ENCODE results near the gene ELMOD3.
A peak's percentile ranks its signal among the peaks of the same experiment; 100 is the strongest.

The ELMOD3 gene

DNA sequence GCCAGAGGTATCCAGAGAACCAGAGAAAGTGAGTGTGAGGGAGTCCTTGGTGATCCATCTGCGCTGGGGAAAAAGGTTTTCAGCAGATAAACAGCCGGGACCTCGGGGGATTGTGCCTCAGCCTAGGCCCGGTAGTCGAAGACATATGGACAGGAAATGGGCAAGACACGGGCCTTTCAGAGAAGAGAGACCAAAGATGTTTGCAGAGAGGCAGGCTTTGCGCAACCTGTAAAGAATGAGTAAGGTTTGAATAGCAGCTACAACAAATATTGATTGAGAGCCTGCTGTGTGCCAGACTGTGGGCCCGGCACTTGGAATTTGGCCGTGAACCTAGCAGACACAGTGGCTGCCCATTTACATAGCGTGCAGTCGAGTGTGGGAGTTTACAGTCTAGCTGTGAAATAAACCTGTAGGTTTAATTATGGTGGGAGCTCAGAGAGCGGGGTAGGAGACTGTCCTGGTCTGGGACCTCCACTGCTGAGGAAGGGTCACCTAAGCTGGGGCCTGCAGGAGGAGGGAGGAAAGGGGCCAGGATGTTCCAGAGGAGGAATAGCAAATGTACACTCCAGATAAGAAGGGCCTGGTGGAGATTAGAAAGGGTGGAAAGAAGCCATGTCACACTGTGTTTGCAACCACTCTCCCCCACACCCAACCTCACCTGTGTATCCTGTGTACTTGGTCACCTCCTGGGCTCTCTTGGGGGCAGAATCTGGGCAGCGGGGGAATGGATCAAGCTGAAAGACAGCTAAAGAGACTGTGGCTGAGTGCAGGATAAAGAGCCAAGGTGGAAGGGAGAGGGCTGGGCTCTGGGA lies 66.9 kb downstream of the ELMOD3 start:
- Histone ChIP-seq H3K36me3 (no peaks in the 10 kb centered on the region), H3K4me3 (no peak overlapping the region), H3K27ac (peak overlapping the region; percentile 91 to 99), H3K4me1 (peaks cover 0 to 33% (median 27%) of the 10 kb centered on the region in 4 donors), H3K27me3 (no peaks in the 10 kb centered on the region), H3K9me3 (no peaks in the 10 kb centered on the region)
- intact Hi-C loops (cut with DNase I; ENCODE audit: low total_unique reads): loop anchor here (2.0 kb wide), 1 partner anchor 131 kb away; no protein-coding TSS in a partner anchor
- no peak for DNase-seq
- TF ChIP-seq, protein P1, sequence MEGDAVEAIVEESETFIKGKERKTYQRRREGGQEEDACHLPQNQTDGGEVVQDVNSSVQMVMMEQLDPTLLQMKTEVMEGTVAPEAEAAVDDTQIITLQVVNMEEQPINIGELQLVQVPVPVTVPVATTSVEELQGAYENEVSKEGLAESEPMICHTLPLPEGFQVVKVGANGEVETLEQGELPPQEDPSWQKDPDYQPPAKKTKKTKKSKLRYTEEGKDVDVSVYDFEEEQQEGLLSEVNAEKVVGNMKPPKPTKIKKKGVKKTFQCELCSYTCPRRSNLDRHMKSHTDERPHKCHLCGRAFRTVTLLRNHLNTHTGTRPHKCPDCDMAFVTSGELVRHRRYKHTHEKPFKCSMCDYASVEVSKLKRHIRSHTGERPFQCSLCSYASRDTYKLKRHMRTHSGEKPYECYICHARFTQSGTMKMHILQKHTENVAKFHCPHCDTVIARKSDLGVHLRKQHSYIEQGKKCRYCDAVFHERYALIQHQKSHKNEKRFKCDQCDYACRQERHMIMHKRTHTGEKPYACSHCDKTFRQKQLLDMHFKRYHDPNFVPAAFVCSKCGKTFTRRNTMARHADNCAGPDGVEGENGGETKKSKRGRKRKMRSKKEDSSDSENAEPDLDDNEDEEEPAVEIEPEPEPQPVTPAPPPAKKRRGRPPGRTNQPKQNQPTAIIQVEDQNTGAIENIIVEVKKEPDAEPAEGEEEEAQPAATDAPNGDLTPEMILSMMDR (IDR thresholded peaks at IDR 0.05): no peak

DNA sequence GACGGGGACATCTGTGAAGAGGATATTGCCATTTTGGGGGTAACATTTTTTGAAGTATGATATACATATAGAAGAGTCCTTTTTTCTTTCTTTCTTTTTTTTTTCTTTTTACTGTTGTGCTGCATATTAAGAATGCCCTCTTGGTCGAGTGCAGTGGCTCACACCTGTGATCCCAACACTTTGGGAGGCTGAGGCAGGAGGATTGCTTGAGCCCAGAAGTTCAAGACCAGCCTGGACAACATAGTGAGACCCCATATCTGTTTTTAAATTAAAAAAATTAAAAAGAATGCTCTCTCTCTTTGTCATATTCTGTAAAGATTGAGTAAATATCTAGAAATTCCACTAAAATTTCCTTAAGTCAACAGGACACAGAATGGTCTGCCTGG lies 67.5 kb downstream of the ELMOD3 start:
- H3K27me3 ChIP-seq: no peaks in the 10 kb centered on the region

DNA sequence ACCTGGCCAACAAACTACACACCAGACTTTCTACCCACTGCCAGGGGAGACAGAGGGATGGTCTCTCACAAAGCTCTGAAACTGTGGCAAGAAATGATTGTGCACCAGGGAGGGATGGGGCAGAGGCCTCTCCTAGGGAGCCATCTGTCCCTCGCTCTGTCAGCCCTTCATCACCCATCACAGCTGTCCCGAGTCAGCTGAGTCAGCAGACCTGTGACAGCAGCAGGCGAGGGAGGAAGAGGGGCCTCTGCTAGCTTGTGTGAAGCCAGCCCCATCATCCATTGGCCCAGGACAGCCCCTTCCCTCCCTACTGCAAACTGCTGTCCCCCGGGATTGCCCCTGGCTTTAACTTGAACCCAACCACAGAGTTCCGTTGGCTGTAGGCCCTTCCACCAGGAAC lies 69.0 kb downstream of the ELMOD3 start:
- intact Hi-C loops (cut with DNase I; ENCODE audit: low total_unique reads): no loop called here
- Histone ChIP-seq H3K4me3 (no peak overlapping the region), H3K27ac (no peak overlapping the region), H3K9me3 (no peaks in the 10 kb centered on the region), H3K27me3 (no peaks in the 10 kb centered on the region), H3K4me1 (peaks cover 0 to 28% (median 23%) of the 10 kb centered on the region in 4 donors), H3K36me3 (no peaks in the 10 kb centered on the region)
- DNase-seq: no peak
- TF ChIP-seq, protein P1 (IDR thresholded peaks at IDR 0.05): no peak

More for the DNA sequence above, 67.5 kb downstream of the ELMOD3 start:
- no peak overlapping the region for H3K4me3 ChIP-seq
- H3K4me1 ChIP-seq: peaks cover 0 to 33% (median 27%) of the 10 kb centered on the region in 4 donors
- H3K9me3 ChIP-seq: no peaks in the 10 kb centered on the region
- no peak overlapping the region for H3K27ac ChIP-seq
- no peaks in the 10 kb centered on the region for H3K36me3 ChIP-seq
- TF ChIP-seq, protein P1 (IDR thresholded peaks at IDR 0.05): no peak
- intact Hi-C loops (cut with DNase I; ENCODE audit: low total_unique reads): no loop called here
- DNase-seq: no peak

DNA sequence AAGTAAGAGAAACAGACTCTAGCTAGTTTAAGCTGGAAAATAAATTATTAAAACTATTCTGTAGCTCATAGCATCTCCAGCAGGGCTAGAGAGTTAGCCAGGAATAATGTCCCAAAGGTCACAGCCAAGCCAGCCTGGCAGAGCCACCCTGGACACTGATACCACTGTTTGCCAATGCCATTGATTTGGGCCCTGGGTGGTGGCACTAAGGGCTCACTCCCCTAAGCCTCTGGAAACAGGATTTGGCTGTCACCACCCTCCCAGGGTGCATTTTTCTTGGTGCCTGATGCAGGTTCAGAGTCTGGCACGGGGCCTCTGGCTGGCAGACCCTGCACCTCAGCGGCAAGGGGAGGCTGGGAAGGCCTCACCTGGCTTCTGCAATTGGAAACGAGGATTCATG lies 71.0 kb downstream of the ELMOD3 start:
- Histone ChIP-seq H3K4me3 (no peak overlapping the region), H3K36me3 (no peaks in the 10 kb centered on the region), H3K27ac (no peak overlapping the region), H3K9me3 (no peaks in the 10 kb centered on the region), H3K27me3 (no peaks in the 10 kb centered on the region), H3K4me1 (peaks cover 0 to 9% (median 6%) of the 10 kb centered on the region in 4 donors)
- intact Hi-C loops (cut with DNase I; ENCODE audit: low total_unique reads): no loop called here
- TF ChIP-seq, protein P1 (IDR thresholded peaks at IDR 0.05): no peak
- DNase-seq: no peak

DNA sequence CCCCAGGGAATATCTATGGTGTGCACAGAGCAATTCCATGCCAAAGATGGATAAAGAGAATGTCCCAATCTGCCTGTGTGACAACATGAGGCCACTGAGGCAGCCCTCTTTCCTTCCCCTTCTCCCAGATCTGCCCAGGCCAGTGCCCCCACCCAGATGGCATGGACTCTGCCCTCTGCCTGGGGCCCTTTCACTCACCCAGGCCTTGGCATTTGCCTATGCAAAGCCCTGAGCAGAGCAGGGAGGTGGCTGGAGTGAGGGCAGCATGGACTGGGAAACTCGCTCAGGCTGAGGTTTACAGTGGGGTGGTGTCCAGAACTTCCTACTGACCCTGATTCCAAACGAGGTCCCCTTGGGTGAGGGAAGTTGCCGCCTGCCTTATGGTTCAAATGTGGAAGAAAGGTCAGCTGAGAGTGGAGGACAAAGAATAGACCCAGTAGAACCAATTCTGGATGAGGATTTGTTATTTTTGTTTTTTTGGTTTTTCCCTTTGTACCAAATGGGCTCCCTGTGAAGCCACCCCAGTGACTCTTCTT lies 72.8 kb downstream of the ELMOD3 start:
- H3K4me1 ChIP-seq: no peaks in the 10 kb centered on the region
- TF ChIP-seq, protein P1 (IDR thresholded peaks at IDR 0.05): no peak
- peak in 1 of 2 donors; percentile 23 for DNase-seq
- intact Hi-C loops (cut with DNase I; ENCODE audit: low total_unique reads): no loop called here
- no peaks in the 10 kb centered on the region for H3K9me3 ChIP-seq
- H3K27me3 ChIP-seq: no peaks in the 10 kb centered on the region
- H3K27ac ChIP-seq: no peak overlapping the region
- H3K4me3 ChIP-seq: no peak overlapping the region
- H3K36me3 ChIP-seq: no peaks in the 10 kb centered on the region

All from tibial artery (tissue), 4 donors.